GM18499 (cell line): ENCODE measurements around the gene TMF1.

Experiments
- ATAC-seq: cut with Tn5 transposase; IDR thresholded peaks from one replicate; pipeline ENCODE4 v1.9.1; 2021; ENCODE audit warnings: moderate number of reproducible peaks; ENCODE audit not compliant: insufficient read depth, unreplicated experiment

Gene TMF1

GRCh38 chr3:69051756-69052471, at the start of gene TMF1:
Gene TMF1 (minus strand): TSS chr3:69052333. CDS start chr3:69052086, 247 bp downstream.
- peak; percentile 96 for ATAC-seq

- ATAC-seq = no peak
These were observed 47.4 kb upstream of the TMF1 start for GRCh38 chr3:69099576-69099975.

- no peak for ATAC-seq
These were observed 45.4 kb upstream of the TMF1 start for GRCh38 chr3:69097407-69098086.

- no peak for ATAC-seq
These were observed 44.2 kb upstream of the TMF1 start for GRCh38 chr3:69096299-69096698.

- ATAC-seq = no peak
These were observed 43.5 kb upstream of the TMF1 start for GRCh38 chr3:69095636-69096035.

- ATAC-seq = no peak
These were observed 42.5 kb upstream of the TMF1 start for GRCh38 chr3:69094467-69095205.

GRCh38 chr3:69092030-69092516, 39.9 kb upstream of the TMF1 start:
- peak; percentile 70 for ATAC-seq

GRCh38 chr3:69091389-69092029, 39.4 kb upstream of the TMF1 start:
- ATAC-seq = no peak

GRCh38 chr3:69090021-69090420, 37.9 kb upstream of the TMF1 start:
- no peak for ATAC-seq

- no peak for ATAC-seq
These were observed 35.9 kb upstream of the TMF1 start for GRCh38 chr3:69088063-69088462.

- ATAC-seq = no peak
These were observed 35.1 kb upstream of the TMF1 start for GRCh38 chr3:69087030-69087791.

- no peak for ATAC-seq
These were observed 33.9 kb upstream of the TMF1 start for GRCh38 chr3:69085833-69086722.

GRCh38 chr3:69085168-69085832, 33.2 kb upstream of the TMF1 start:
- no peak for ATAC-seq

- ATAC-seq = peak; percentile 40
These were observed 32.4 kb upstream of the TMF1 start, which contains the start of gene ARL6IP5 for GRCh38 chr3:69084326-69085167. Gene ARL6IP5 (plus strand): TSS chr3:69084937. CDS start chr3:69085048, 111 bp downstream.

GRCh38 chr3:69082805-69083204, 30.7 kb upstream of the TMF1 start:
- peak; percentile 59 for ATAC-seq

- no peak for ATAC-seq
These were observed 30.2 kb upstream of the TMF1 start for GRCh38 chr3:69082361-69082760.

- ATAC-seq = no peak
These were observed 29.6 kb upstream of the TMF1 start for GRCh38 chr3:69081583-69082262.
